ENCODE results near the gene PYGO1. TPM values are rescaled to one million over a fixed set of nuclear protein-coding genes. Genes with fewer than 3 reads are reported as not detected.

PYGO1 gene
- total and polyA plus RNA-seq, 9 donors, result 5.1 to 15.6 (median 9.2) TPM

DNA sequence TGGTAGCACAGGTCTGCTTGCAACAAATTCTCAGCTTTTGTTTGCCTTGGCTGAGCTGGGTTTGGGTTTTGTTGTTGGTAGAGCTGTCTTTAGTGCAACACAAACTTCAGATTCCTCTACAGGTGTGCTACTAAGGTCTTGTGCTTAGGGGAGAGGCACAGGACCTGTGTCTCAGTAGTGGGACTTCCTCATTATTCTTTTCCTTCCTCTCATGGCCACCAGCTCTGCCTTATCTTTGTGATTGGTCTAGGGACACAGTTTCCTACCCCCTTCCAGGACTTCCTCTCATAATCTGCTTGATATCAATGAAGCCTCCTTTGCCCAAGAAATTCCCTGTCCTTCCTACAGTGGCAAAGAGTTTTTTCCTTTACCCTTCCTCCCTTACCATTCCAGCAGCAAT lies 55.2 kb downstream of the PYGO1 start:
- H3K9me3 ChIP-seq (replicated peaks; ENCODE audit: control insufficient read depth, low read depth, low read length), result no peaks in the 10 kb centered on the region
- no peaks in the 10 kb centered on the region for H3K36me3 ChIP-seq (ENCODE audit: control insufficient read depth, insufficient read depth, low read length)
- H3K4me1 ChIP-seq (ENCODE audit: control insufficient read depth, insufficient read depth, low read length), result no peaks in the 10 kb centered on the region
- no peaks in the 10 kb centered on the region for H3K27me3 ChIP-seq (ENCODE audit: control insufficient read depth, insufficient read depth, low read length)
- DNase-seq, result no peak
- H3K4me3 ChIP-seq (ENCODE audit: low read length), result no peak overlapping the region
- H3K27ac ChIP-seq (ENCODE audit: low read length), result no peak overlapping the region

DNA sequence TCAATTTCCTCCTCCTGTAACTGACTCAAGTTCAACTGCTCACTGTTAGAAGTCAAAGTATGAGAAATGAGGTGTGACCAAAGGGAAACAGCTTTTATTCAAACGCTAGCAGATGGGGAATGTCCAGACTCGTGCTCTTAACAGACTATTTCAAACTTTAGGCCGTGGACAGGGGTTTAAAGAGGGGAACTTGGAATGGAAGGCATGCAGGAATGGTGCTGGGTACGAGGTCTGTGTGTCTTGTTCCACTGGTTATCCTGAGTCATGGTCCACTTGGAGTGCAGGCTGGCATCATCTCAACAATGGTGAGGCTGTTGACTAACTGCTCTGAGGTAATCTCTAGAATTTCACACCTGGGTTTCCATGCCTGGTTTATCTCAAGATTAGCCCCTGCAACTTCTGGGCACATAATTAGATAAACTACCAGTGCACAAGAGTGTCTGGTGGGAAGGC lies 57.3 kb downstream of the PYGO1 start:
- H3K9me3 ChIP-seq (replicated peaks; ENCODE audit: control insufficient read depth, low read depth, low read length), result no peaks in the 10 kb centered on the region
- 25% methylated on average over 4 of the region's 4 CpGs for WGBS (ENCODE audit: insufficient coverage)
- no peak overlapping the region for H3K4me3 ChIP-seq (ENCODE audit: low read length)

DNA sequence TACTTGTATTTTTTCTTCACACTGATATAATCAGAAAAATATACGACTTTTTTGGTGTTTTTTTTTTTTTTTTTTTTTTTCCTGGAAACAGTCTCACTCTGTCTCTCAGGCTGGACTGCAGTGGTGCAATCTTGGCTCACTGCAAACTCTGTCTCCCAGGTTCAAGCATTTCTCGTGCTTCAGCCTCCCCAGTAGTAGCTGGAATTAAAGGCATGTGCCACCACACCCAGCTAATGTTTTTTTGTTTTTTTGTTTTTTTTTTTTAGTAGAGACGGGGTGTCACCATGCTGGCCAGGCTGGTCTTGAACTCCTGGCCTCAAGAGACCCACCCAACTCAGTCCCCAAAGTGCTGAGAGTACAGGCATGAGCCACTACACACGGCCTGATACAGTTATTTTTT lies 59.3 kb downstream of the PYGO1 start:
- WGBS (ENCODE audit: insufficient coverage), result no CpG with 5 or more reads among the region's 4 CpGs
- Histone ChIP-seq H3K4me1 (ENCODE audit: control insufficient read depth, insufficient read depth, low read length) (no peaks in the 10 kb centered on the region), H3K36me3 (ENCODE audit: control insufficient read depth, insufficient read depth, low read length) (no peaks in the 10 kb centered on the region), H3K9me3 (replicated peaks; ENCODE audit: control insufficient read depth, low read depth, low read length) (peaks cover 5% of the 10 kb centered on the region), H3K27ac (ENCODE audit: low read length) (no peak overlapping the region), H3K4me3 (ENCODE audit: low read length) (no peak overlapping the region), H3K27me3 (ENCODE audit: control insufficient read depth, insufficient read depth, low read length) (no peaks in the 10 kb centered on the region)
- no peak for DNase-seq

More for the DNA sequence above, 57.3 kb downstream of the PYGO1 start:
- DNase-seq, result no peak
- Histone ChIP-seq H3K27me3 (ENCODE audit: control insufficient read depth, insufficient read depth, low read length) (no peaks in the 10 kb centered on the region), H3K4me1 (ENCODE audit: control insufficient read depth, insufficient read depth, low read length) (no peaks in the 10 kb centered on the region), H3K27ac (ENCODE audit: low read length) (no peak overlapping the region), H3K36me3 (ENCODE audit: control insufficient read depth, insufficient read depth, low read length) (no peaks in the 10 kb centered on the region)

DNA sequence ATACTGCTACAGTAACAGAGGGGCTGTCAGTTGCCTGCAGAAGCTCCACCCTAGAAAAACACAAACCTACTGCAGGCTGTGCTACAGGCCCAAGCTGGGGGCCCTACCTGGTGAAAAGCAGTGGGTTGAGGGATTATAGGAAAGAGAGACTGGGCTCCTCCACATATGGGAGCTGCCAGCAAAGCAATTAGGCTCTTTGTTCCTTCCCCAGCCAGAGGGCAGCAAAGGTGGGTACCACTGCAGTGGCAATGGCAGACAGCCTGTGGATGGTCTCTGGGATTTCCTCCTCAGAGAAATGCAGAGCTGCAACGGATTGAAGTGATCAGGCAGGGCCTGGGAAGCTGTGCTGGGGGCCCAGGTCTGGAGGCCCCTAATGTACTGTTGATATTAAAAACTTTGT lies 61.0 kb downstream of the PYGO1 start:
- DNase-seq, result no peak
- WGBS (ENCODE audit: insufficient coverage), result no CpG with 5 or more reads among the region's 1 CpG
- Histone ChIP-seq H3K27ac (ENCODE audit: low read length) (no peak overlapping the region), H3K9me3 (replicated peaks; ENCODE audit: control insufficient read depth, low read depth, low read length) (peaks cover 5% of the 10 kb centered on the region), H3K4me3 (ENCODE audit: low read length) (no peak overlapping the region), H3K36me3 (ENCODE audit: control insufficient read depth, insufficient read depth, low read length) (no peaks in the 10 kb centered on the region), H3K27me3 (ENCODE audit: control insufficient read depth, insufficient read depth, low read length) (no peaks in the 10 kb centered on the region), H3K4me1 (ENCODE audit: control insufficient read depth, insufficient read depth, low read length) (no peaks in the 10 kb centered on the region)

DNA sequence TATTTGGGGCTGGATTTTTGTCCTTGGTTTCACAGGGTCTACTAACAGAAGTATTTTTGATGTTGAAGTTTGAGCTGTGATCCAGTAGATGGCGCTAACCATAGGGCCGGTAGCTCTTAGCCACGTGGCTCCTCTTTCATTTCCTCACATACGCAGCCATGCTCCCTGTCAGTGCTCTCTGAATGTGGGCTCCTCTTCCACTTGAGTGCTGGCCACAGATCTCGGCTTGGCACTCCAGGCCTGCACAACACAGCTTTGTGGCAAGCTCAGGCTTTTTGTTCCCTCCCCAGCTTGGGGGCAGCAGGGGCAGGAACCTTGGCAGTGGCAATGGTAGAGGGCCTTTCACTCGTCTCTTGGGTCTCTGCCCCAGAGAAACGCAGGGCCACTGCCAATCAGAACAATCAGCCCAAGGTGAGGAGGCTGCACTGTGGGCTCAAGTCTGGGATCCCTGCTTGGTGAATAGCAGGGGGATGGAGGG lies 61.5 kb downstream of the PYGO1 start:
- Histone ChIP-seq H3K27me3 (ENCODE audit: control insufficient read depth, insufficient read depth, low read length) (no peaks in the 10 kb centered on the region), H3K4me1 (ENCODE audit: control insufficient read depth, insufficient read depth, low read length) (no peaks in the 10 kb centered on the region), H3K27ac (ENCODE audit: low read length) (no peak overlapping the region), H3K36me3 (ENCODE audit: control insufficient read depth, insufficient read depth, low read length) (no peaks in the 10 kb centered on the region), H3K9me3 (replicated peaks; ENCODE audit: control insufficient read depth, low read depth, low read length) (peaks cover 5% of the 10 kb centered on the region), H3K4me3 (ENCODE audit: low read length) (no peak overlapping the region)
- DNase-seq, result no peak
- 15% methylated on average over 5 of the region's 7 CpGs for WGBS (ENCODE audit: insufficient coverage)

DNA sequence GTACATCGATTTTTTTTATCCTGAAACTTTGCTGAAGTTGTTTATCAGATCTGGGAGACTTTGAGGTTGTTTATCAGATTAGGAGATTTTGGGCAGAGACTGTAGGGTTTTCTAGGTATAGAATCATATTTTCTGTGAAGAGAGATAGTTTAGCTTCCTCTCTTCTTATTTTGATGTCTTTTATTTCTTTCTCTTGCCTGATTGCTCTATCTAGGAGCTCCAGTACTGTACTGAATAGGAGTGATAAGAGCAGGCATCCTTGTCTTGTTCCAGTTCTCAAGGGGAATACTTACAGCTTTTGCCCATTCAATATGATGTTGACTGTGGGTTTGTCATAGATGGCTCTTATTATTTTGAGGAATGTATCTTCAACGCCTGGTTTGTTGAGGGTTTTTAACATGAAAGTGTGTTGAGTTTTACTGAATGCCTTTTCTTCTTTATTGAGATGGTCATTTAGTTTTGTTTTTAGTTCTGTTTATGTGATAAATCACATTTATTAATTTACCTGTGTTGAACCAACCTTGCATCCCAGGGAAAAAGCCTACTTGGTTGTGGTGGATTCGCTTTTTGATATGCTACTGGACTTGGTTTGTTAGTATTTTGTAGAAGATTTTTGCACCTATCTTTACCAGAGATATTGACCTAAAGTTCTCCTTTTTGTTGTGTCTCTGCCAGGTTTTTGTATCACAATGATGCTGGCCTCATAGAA lies 65.2 kb downstream of the PYGO1 start:
- no peaks in the 10 kb centered on the region for H3K27me3 ChIP-seq (ENCODE audit: control insufficient read depth, insufficient read depth, low read length)
- WGBS (ENCODE audit: insufficient coverage), result 100% methylated on average over 1 of the region's 3 CpGs
- no peak overlapping the region for H3K27ac ChIP-seq (ENCODE audit: low read length)
- DNase-seq, result no peak
- H3K4me1 ChIP-seq (ENCODE audit: control insufficient read depth, insufficient read depth, low read length), result no peaks in the 10 kb centered on the region
- H3K36me3 ChIP-seq (ENCODE audit: control insufficient read depth, insufficient read depth, low read length), result no peaks in the 10 kb centered on the region
- H3K9me3 ChIP-seq (replicated peaks; ENCODE audit: control insufficient read depth, low read depth, low read length), result peaks cover 5% of the 10 kb centered on the region
- H3K4me3 ChIP-seq (ENCODE audit: low read length), result no peak overlapping the region

DNA sequence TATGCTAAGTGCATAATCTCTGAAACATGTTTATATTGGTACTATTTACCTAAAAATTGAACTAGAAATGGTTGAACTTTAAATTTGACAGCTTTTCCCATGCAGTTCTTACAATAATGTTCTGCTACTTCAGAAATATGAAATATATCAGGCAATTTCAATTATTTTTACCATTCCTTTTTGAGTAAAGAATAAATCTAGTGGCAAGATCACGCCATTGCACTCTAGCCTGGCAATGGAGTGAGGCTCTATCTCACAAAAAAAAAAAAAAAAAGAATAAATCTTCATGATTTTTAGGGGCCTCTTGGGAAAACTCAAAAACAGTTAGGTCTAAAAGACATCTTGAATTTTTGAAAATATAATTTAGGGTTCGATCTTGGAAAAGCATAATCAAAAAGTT lies 69.5 kb downstream of the PYGO1 start:
- H3K4me3 ChIP-seq (ENCODE audit: low read length), result no peak overlapping the region
- no CpG with 5 or more reads among the region's 2 CpGs for WGBS (ENCODE audit: insufficient coverage)
- DNase-seq, result no peak
- no peak overlapping the region for H3K27ac ChIP-seq (ENCODE audit: low read length)
- no peaks in the 10 kb centered on the region for H3K9me3 ChIP-seq (replicated peaks; ENCODE audit: control insufficient read depth, low read depth, low read length)
- H3K36me3 ChIP-seq (ENCODE audit: control insufficient read depth, insufficient read depth, low read length), result no peaks in the 10 kb centered on the region
- no peaks in the 10 kb centered on the region for H3K4me1 ChIP-seq (ENCODE audit: control insufficient read depth, insufficient read depth, low read length)
- no peaks in the 10 kb centered on the region for H3K27me3 ChIP-seq (ENCODE audit: control insufficient read depth, insufficient read depth, low read length)

DNA sequence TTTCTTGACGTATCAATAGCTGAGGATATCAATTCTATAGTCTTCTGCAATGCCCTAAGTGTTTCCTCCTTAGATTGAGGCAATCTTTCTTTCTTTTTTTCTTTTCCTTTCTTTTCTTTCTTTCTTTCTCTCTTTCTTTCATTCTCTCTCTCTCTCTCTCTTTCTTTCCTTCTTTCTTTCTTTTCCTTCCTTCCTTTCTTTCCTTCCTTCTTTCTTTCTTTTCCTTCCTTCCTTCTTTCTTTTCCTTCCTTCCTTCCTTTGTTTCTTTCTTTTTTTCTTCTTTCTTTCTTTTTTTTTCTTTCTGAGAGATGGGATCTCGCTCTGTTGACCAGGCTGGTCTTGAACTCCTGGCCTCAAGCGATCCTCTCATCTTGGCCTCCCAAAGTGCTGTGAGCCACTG lies 70.1 kb downstream of the PYGO1 start:
- no peak overlapping the region for H3K27ac ChIP-seq (ENCODE audit: low read length)
- 100% methylated on average over 1 of the region's 3 CpGs for WGBS (ENCODE audit: insufficient coverage)

DNA sequence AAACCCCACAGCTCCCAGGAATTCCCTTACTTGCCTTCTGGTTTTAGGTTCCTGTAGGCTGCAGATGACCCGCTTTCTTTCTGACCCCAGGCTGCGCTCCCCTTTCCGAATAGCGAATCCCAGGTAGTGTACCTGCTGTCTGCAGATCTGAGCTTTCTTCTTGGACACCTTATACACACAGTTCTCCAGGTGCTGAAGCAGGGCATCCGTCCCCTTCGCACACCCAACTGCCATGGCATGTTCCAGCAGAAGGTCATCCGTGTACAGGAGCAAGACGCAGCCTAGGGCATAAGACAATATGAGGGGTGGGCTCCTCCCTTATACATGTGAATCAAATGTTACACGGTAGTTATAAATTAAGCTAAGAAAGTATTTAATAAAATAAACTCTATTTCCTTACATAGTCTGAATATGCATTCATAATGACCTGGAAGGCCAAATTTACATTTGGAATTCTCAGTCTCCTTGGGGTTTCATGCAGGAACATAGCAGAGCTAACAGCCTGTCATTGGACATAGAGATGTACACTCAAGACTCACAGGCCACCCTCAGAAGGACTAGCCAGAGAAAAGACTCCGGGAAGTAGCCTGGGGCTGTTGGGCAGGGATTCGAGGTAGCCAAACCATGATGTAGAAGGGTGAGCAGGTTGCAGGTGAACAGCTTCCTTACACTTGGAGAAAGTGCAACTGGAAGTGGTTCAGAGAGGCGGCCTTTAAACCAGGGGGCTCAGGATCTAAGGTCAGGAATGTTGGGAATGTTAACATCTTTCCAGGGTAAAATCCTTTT lies 72.0 kb downstream of the PYGO1 start:
- Histone ChIP-seq H3K9me3 (replicated peaks; ENCODE audit: control insufficient read depth, low read depth, low read length) (no peaks in the 10 kb centered on the region), H3K36me3 (ENCODE audit: control insufficient read depth, insufficient read depth, low read length) (no peaks in the 10 kb centered on the region), H3K4me3 (ENCODE audit: low read length) (no peak overlapping the region), H3K4me1 (ENCODE audit: control insufficient read depth, insufficient read depth, low read length) (no peaks in the 10 kb centered on the region), H3K27me3 (ENCODE audit: control insufficient read depth, insufficient read depth, low read length) (no peaks in the 10 kb centered on the region), H3K27ac (ENCODE audit: low read length) (no peak overlapping the region)
- DNase-seq, result no peak
- WGBS (ENCODE audit: insufficient coverage), result 88% methylated on average over 5 of the region's 12 CpGs

More for the DNA sequence above, 70.1 kb downstream of the PYGO1 start:
- H3K27me3 ChIP-seq (ENCODE audit: control insufficient read depth, insufficient read depth, low read length), result no peaks in the 10 kb centered on the region
- DNase-seq, result no peak
- H3K9me3 ChIP-seq (replicated peaks; ENCODE audit: control insufficient read depth, low read depth, low read length), result no peaks in the 10 kb centered on the region
- no peaks in the 10 kb centered on the region for H3K4me1 ChIP-seq (ENCODE audit: control insufficient read depth, insufficient read depth, low read length)
- H3K36me3 ChIP-seq (ENCODE audit: control insufficient read depth, insufficient read depth, low read length), result no peaks in the 10 kb centered on the region
- no peak overlapping the region for H3K4me3 ChIP-seq (ENCODE audit: low read length)

DNA sequence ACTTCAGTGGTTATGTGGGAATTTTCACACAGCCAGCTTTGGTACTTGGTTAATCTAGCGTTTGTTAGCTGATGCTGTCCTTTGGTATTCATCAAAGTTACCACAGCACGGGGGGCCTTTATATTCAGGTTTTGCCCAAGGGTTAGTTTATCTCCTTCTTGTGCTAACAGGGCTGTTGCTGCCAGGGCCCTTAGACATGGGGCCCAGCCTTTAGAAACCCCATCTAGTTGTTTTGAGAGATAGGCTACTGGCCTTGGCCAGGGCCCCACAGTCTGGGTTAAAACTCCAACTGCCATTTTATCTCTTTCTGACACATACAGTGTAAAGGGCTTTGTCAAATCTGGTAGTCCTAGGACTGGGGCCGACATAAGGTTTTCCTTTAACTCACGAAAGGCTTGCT lies 72.7 kb downstream of the PYGO1 start:
- Histone ChIP-seq H3K4me3 (ENCODE audit: low read length) (no peak overlapping the region), H3K4me1 (ENCODE audit: control insufficient read depth, insufficient read depth, low read length) (no peaks in the 10 kb centered on the region)
- WGBS (ENCODE audit: insufficient coverage), result 80% methylated on average over 2 of the region's 4 CpGs

More for the DNA sequence above, 72.7 kb downstream of the PYGO1 start:
- no peaks in the 10 kb centered on the region for H3K27me3 ChIP-seq (ENCODE audit: control insufficient read depth, insufficient read depth, low read length)
- no peak overlapping the region for H3K27ac ChIP-seq (ENCODE audit: low read length)
- H3K36me3 ChIP-seq (ENCODE audit: control insufficient read depth, insufficient read depth, low read length), result no peaks in the 10 kb centered on the region
- H3K9me3 ChIP-seq (replicated peaks; ENCODE audit: control insufficient read depth, low read depth, low read length), result no peaks in the 10 kb centered on the region
- DNase-seq, result no peak
